ENCODE results near the gene AURKAIP1. TPM values are rescaled to one million over a fixed set of nuclear protein-coding genes. Genes with fewer than 3 reads are reported as not detected.

Gene AURKAIP1
- total and polyA plus RNA-seq, 2 of the 13 experiments (the other 11 are each of a cell fraction or from before 2014, with no cell fraction given): 69.5 to 175 TPM

- ChIA-PET POLR2A (interaction anchor here (1.1 to 1.8 kb wide), 3 partner anchors 17 to 101 kb away, joined by 3 to 6 read pairs (median 5); no protein-coding TSS in a partner anchor), CTCF (ENCODE audit: low intra/inter-chr PET ratio, low total read pairs) (no interaction called here)
- intact Hi-C loops (cut with micrococcal nuclease; ENCODE audit: unreplicated experiment) (no loop called here), in situ Hi-C loops (cut with HindIII; ENCODE audit: extremely low pct_ligation_motif_present, low pct_unique_long_range_greater_than_20kb) (no loop called here)
- Histone ChIP-seq H3K27ac (ENCODE audit: extremely low read length, insufficient read depth, low read length) (no peak overlapping the region), H3K79me2 (ENCODE audit: insufficient read depth, low read length) (peaks cover 9% of the 10 kb centered on the region), H3K27me3 (ENCODE audit: control insufficient read depth in 1 of 2, insufficient read depth in 2 of 2, low read length in 2 of 2) (0 out of 5 replicates have a peak, but pooled peaks cover 0 to 4% of the 10 kb centered on the region in 2 experiments), H3K4me1 (ENCODE audit: insufficient read depth, low read length) (peaks cover 34% of the 10 kb centered on the region), H3K4me3 (replicated peaks in 1 of 3; ENCODE audit: insufficient read depth in 1 of 3, low read depth in 2 of 3, low read length in 3 of 3) (peak overlapping the region; percentile 13 to 58 (median 47); a peak in 4 of 6 replicates), H2AFZ (ENCODE audit: low read length) (no peak overlapping the region), H3K9me3 (ENCODE audit: low read length) (no peaks in the 10 kb centered on the region), H4K20me1 (ENCODE audit: insufficient read depth, low read length) (peaks cover 7% of the 10 kb centered on the region; the same call in 1 of the 2 replicates), H3K9ac (ENCODE audit: insufficient read depth, low read depth, low read length) (peak overlapping the region; percentile 56), H3K36me3 (replicated peaks in 1 of 2; ENCODE audit: control insufficient read depth in 1 of 2, insufficient read depth in 2 of 2, low read length in 2 of 2) (peaks cover 0 to 3% of the 10 kb centered on the region in 2 experiments; a peak in 1 of 5 replicates), H3K4me2 (ENCODE audit: low read depth, low read length) (peak overlapping the region; percentile 87)
- FAIRE-seq (no peak), DNase-seq (ENCODE audit: low spot score) (no peak), ATAC-seq (peak; percentile 34)
- no TSS peak for BruUV-seq (replicated peaks)
- no CpG with 5 or more reads among the region's 15 CpGs for WGBS (ENCODE audit: low lambda C conversion rate)
- TF ChIP-seq SNAPC2 (CRISPR knock-in tag; IDR thresholded peaks at IDR 0.05) (no peak), BORCS8-MEF2B (CRISPR knock-in tag; IDR thresholded peaks at IDR 0.05) (0 out of 2 replicates have a peak, but pooled peaks have one; percentile 36), ZNF264 (CRISPR knock-in tag; IDR thresholded peaks at IDR 0.05) (no peak), PTBP1 (IDR thresholded peaks at IDR 0.05; ENCODE audit: low read depth, low read length, poor library complexity, severe bottlenecking) (no peak), ZBTB42 (CRISPR knock-in tag; IDR thresholded peaks at IDR 0.05) (no peak), SALL1 (CRISPR knock-in tag; IDR thresholded peaks at IDR 0.05) (peak; percentile 17; the same call in 1 of the 2 replicates), ZBTB21 (CRISPR knock-in tag; IDR thresholded peaks at IDR 0.05) (0 out of 2 replicates have a peak, but pooled peaks have one; percentile 8), YEATS4 (CRISPR knock-in tag; IDR thresholded peaks at IDR 0.05; ENCODE audit: borderline replicate concordance) (0 out of 2 replicates have a peak, but pooled peaks have one; percentile 25)
- TF ChIP-seq, protein P1, sequence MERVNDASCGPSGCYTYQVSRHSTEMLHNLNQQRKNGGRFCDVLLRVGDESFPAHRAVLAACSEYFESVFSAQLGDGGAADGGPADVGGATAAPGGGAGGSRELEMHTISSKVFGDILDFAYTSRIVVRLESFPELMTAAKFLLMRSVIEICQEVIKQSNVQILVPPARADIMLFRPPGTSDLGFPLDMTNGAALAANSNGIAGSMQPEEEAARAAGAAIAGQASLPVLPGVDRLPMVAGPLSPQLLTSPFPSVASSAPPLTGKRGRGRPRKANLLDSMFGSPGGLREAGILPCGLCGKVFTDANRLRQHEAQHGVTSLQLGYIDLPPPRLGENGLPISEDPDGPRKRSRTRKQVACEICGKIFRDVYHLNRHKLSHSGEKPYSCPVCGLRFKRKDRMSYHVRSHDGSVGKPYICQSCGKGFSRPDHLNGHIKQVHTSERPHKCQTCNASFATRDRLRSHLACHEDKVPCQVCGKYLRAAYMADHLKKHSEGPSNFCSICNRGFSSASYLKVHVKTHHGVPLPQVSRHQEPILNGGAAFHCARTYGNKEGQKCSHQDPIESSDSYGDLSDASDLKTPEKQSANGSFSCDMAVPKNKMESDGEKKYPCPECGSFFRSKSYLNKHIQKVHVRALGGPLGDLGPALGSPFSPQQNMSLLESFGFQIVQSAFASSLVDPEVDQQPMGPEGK (CRISPR knock-in tag; IDR thresholded peaks at IDR 0.05): 0 out of 2 replicates have a peak, but pooled peaks have one; percentile 45
- TF ChIP-seq, protein P2, sequence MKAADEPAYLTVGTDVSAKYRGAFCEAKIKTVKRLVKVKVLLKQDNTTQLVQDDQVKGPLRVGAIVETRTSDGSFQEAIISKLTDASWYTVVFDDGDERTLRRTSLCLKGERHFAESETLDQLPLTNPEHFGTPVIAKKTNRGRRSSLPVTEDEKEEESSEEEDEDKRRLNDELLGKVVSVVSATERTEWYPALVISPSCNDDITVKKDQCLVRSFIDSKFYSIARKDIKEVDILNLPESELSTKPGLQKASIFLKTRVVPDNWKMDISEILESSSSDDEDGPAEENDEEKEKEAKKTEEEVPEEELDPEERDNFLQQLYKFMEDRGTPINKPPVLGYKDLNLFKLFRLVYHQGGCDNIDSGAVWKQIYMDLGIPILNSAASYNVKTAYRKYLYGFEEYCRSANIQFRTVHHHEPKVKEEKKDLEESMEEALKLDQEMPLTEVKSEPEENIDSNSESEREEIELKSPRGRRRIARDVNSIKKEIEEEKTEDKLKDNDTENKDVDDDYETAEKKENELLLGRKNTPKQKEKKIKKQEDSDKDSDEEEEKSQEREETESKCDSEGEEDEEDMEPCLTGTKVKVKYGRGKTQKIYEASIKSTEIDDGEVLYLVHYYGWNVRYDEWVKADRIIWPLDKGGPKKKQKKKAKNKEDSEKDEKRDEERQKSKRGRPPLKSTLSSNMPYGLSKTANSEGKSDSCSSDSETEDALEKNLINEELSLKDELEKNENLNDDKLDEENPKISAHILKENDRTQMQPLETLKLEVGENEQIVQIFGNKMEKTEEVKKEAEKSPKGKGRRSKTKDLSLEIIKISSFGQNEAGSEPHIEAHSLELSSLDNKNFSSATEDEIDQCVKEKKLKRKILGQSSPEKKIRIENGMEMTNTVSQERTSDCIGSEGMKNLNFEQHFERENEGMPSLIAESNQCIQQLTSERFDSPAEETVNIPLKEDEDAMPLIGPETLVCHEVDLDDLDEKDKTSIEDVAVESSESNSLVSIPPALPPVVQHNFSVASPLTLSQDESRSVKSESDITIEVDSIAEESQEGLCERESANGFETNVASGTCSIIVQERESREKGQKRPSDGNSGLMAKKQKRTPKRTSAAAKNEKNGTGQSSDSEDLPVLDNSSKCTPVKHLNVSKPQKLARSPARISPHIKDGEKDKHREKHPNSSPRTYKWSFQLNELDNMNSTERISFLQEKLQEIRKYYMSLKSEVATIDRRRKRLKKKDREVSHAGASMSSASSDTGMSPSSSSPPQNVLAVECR (CRISPR knock-in tag; IDR thresholded peaks at IDR 0.05; ENCODE audit: borderline replicate concordance): peak; percentile 10; the same call in 1 of the 2 replicates
- TF ChIP-seq, protein P3, sequence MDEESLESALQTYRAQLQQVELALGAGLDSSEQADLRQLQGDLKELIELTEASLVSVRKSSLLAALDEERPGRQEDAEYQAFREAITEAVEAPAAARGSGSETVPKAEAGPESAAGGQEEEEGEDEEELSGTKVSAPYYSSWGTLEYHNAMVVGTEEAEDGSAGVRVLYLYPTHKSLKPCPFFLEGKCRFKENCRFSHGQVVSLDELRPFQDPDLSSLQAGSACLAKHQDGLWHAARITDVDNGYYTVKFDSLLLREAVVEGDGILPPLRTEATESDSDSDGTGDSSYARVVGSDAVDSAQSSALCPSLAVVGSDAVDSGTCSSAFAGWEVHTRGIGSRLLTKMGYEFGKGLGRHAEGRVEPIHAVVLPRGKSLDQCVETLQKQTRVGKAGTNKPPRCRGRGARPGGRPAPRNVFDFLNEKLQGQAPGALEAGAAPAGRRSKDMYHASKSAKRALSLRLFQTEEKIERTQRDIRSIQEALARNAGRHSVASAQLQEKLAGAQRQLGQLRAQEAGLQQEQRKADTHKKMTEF (CRISPR knock-in tag; IDR thresholded peaks at IDR 0.05): 0 out of 2 replicates have a peak, but pooled peaks have one; percentile 26
Measured at GRCh38 chr1:1330366-1331067, 44.5 kb downstream of the AURKAIP1 start.
